ENCODE measurements around the gene CDCA8.
"Not testable (repeated sequence)": the region's sequence is repeated elsewhere in the genome, so short reads cannot be mapped to it uniquely, and the experiment has no call there.

Gene CDCA8

DNA sequence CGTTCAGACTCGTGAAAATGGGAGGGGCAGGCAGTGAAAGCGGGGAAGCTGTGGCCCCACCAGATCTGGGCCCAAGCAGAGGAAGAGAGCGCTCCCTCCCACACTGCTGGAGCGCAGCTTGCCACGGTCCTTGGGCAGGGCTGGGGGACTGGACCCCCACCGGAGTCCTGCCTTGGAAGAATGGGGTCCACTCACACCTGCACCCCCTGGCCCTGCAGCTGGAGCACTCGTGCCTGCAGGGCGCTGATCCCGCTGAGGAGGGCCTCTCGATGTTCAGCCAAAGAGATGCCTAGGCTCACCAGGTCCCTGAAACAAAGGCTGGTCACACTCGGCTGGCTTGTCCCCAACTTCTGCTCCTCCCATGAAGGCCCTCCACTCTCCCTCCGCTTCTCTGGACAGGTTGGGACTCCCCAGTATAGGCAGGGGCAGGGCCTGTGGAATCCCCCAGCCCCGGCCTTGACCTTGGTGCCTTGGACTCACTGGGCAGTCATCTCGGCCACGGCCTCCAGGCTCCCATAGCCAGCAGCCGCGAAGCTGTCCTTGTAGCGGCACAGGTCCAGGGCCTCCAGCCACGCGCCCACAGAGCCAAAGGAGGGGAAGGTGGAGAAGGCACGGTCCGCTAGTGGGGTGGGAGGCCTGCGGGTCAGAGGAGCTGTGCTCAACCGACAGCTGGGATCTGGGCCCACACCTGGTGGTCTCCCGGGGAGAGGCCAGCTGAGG is 26.0 kb downstream of the CDCA8 start:
- DNase-seq = no peak

DNA sequence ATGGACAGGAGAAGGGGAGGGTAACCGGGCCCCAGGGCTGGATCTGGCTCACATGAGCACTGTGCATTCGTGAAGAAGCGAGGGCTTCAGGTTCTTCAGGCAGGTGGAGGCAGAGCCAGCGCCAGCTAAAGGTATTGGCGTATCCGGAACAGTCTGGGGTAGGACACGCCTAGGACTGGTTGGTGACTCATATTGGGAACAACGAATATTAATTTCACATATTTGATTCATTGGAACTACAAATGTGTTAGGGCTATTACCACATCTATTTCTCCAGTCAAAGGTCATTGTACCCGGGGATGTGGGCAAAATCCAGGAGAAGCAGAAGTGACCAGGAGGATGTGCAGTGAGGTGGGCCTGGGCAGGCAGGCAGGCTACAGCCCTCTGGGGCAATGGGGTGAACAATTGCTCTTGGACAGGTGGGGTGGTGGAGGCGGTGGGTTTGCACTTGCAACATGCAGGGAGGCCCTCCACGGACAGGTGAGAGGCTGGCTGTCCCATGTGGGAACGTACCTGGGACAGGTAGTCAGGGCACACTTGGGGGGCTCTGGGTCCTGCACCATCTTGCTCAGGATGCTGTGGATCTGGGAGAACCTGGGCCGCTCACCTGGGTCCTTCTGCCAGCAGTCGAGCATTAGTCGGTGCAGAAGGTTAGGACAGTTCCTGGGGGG is 26.7 kb downstream of the CDCA8 start:
- no peak for DNase-seq

DNA sequence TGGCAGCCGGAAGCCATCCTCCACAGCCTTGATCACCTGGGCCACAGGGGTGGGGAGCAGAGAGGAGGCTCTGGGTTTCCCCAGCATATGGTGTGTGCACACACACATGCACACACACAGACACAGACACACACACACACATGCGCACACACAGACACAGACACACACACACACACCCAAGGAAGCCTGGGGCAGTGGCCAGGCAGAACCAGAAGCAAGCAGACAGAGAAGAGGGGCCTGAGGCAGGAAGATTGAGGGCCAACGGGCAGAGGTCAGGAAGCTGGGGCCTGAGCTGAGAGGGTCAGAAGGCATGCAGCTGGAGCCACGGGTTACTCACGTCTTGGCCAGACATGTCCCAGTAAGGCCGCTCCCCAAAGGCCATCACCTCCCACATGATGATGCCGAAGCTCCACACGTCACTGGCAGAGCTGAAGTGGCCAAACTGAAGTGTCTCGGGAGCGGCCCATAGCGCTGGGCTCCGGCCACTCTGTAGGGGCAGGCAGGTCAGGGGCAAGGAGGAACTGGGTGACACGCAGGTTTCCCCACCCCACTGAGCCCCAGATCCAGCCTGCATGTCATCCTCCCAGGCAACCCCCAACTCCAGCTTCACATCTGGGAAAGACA is 27.4 kb downstream of the CDCA8 start:
- DNase-seq = no peak

DNA sequence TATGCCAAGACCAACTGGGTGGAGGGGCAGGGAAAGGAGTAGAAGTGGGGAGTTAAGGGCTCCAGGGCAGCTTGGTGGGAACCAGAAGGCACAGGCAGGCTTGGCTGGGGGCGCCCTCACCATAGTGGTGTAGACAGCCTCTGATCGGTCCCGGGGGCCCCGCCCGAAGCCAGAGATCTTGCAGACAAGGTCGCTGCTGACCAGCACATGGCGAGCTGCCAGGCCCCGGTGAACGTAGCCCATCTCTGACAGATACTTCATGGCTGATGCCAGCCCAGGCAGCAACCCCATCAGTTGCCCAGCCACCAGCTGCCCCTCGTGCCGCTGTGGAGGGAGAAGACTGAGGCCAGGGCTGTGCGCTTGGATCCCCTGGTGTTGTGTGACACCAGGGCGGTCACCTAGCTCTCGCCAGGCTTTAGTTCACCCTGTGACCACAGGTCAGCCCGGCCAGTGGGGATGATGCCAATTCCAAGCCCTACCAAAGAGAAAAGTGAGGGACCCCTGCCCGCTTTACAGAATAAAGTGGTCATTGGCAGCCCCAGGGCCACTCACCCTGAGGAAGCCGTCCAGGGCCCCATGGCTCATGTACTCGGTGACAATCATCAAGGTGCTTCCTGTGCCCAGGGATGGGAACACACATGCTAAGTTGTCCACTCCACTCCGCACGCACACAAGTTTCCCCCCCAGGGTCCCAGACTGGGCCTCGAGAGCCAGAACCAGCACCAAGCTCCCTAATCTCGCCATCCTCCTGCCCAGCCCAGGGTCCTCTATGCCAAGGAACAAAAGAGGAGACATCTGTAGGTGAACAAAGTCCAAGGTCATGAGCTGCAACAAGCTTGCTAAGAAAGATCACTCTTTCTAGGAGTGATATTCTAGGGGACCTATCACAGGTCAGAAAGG is 28.2 kb downstream of the CDCA8 start:
- no peak for DNase-seq

DNA sequence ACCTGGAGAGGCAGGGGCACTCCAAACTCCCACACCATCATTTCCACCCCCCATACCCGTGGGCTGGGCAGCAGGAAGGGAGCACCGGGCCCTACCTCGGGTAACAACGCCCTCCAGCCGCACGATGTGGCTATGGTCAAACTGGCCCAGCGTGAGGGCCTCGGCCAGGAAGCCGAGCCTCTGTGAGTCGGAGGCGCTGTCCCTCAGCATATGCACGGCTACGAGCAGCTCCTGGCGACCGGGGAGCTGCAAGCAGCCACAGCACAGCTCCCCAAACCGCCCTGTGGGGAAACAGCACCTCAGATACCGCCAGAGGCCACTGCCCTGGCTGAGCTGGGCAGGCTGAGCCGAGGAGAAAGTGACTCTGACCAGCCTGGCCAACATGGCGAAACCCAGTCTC is 29.2 kb downstream of the CDCA8 start:
- no peak for DNase-seq

DNA sequence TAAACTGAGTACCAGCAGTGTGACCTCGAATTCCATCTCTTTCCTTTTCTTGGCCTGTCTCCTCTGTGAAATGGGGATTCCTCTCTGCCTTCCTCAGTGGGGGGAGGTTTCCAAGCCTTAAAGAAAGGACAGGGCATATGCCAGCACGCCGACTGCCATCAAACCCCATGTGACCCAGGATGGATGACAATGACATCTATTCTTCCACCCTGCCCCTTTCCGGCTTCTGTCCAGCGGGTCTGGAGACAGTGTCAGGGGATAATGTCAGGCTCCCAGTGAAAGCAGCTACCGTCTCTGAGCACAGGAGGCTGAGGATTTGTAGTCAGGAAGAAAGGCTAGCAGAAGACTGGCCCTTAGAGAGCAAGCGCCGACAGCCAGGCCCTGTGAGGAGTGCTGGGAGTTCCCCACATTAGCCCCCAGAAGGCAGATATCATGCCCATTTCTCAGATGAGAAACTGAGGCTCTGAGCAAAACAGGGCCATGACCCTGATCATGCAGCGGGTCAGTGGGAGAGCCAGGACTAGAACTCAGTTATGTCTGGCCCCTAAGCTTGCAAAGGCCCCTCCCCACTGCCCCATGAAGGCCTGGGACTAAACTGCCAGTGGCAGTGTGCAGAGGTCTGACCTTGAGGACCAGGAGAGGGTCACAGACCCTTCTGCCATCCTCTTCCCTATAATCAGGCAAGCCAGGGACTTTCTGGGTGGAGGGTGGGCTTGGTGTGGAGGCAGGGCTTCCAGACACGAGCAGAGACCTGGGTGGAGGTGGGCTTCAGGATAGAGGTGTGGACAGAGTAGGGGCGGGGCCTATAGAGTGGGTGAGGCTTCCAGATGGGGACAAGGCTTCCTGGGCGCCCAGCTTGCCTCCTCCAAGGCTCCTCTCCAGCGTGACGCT is 30.1 kb downstream of the CDCA8 start:
- no peak for DNase-seq

DNA sequence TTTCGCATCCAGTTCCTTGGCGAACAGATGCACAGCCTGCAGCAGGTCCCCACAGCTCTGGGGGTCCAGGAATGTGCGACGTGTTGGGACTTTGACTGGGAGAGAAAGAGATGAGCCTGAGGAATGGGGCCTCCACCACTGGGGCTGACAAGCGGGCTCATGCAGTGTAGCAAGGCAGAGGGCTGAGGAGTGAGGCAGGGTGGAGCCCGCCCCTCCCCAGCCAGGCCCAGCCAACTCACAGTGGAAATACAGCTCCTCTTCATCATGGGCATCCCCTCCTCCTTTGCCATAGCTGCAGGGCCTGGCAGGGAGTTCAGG is 30.7 kb downstream of the CDCA8 start:
- DNase-seq = no peak

DNA sequence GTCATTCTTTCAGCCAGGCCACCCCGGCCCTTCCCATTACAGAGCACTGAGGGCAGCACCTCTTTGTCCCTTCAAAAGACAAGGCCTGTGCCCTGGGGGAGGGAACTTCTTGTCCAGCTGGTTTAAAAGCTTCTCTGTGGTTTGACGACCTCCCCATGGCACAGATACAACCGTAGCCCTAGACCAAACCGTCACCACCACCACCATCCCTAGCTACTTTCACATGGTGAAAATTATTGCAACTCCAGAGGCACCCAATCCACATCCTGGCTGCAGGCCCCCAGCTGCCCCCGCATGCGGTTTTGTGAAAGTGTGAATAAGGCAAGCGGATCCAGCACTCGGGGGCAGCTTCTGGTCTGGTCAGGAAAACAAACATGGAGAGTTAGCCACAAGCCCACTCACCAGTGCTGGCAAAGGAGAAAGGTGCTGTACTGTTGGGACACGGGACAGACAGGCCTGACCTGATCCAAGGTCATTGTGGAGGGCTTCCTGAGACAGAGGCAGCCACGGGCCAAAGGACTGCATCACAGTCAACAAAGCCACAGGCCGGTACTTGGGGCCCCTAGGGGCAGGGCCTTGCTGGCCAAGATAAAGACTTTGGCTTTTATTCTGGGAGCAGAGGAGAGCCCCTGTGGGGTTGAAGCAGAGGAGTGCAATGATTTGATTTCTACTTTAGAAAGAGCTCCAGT is 31.2 kb downstream of the CDCA8 start:
- no peak for DNase-seq

DNA sequence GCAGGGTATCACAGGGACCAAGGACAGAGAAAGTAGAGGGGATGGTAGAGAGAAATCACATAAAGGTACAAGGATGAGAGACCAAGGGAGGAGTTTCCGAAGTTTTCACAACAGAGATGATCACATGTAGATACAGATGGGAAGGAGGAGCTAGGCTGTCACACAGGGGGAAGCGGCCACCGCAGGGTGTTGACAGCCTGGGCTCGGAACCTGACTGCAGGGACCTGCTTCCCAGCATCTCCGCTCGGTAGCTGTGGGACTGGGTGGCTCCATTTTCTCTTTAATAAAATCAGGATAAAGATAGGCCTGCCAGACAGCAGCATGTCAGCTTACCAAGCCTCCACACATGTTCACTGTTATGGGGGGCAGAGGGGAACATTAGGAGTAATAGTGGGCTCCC is 32.3 kb downstream of the CDCA8 start:
- no peak for DNase-seq

DNA sequence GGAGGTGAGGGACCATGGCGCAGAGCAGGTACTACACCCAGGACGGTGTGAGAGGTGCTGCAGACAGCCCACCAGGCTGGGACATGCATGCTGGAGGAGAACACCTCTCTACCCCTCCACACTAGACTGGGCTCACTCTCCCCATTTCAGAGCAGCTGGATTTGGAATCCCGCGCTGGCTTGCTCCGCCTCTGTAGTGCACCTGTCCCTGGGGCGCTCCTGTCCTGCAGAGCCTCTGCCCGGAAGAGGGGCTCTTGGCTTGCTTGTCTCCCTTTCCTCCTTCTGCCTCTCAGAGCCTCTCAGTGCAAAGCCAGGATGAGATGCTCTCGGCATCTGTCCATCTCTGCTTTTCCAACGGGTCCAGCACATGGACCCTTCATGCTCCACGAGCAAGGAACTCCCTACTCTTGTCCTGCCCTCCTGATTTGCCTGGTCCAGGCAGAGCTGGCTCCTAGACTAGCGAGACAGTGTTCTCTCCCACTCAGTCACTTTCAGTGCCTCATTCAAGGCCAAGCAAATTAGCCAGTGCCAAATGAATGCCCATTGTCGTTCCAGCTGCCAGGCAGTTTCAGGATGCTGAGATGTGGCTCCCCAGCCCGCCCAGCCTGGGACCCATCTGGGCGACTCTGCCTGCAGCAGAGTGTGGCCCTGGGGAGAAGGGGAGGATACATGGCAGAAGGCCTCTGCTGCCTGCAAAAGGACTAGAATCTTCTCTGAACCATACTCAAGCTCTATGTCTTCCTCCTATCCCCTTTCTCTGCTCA is 33.7 kb downstream of the CDCA8 start:
- DNase-seq = no peak

DNA sequence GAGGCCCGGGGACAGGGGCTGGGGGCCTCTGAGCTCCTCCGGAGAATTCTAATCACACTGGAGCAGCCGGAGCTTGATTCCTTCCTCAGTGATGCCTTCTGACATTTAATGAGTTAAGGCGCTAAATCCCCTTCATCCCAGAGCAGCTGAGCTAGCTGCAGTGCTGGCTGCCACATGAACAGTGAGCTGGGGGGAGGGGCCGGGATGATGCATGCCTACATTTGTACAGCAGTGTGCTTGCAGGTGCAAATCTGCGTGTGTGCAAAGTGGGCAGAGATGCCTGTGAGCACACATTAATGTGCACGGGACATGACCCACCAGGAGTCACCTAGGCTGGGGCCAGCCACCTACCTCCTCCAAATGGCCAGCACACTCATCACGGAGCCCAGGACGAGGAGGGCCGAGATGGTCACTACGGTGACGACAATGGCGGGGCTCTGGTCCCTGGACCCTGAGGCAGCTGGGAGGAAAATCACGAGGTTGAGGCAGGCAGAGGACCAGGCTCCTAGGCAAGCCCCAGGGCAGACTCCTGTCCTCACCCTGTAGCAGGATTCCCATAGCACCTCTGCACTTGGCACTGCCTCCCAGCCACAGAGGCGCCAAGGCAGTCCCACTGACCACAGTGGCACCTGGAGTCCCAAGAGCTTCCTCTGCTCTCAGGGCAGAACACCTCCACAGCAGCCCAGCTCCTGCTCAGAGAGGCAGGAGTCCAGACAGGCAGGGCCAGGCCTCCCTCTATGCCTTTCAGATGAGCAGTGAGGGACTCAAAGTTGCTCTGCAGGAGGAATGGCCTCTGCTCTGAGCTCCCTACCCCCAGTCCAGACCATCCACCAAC is 34.7 kb downstream of the CDCA8 start:
- DNase-seq = no peak

DNA sequence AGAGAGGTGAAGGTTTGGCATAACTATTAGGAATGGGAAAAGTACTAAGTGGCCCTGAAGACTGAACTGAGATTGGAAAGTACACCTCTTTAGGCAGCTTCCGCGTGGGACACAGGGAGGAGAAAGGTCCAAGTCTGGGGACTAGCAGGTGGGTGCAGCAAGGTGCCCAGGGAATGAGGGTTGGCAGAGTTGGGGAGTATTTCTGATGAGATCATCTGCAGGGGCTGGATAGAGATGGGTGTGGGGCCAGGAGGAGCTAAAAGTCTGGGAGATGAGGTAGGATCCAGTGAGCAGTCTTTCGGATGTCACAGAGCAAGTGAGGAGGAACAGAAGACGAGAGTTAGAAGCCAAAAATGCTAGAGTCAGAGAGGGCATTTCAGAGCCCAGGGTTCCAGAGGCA is 36.1 kb downstream of the CDCA8 start:
- DNase-seq = no peak

DNA sequence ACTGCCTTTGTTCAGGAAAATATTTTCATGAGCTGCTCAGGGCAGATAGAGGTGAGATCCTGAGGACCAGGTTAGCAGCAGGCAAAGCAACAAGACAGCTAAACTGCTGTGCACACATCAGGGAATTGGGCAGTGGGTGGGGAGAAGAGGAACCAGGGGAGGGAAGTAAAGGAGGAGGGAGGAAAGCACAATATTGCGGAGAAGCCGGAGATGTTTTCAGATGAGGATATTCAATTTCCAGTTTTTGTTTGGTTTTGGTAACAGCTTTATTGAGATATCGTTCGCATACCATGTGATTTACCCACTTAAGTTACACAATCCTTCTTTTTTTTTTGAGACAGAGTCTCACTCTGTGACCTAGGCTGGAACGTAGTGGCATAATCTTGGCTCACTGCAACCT is 38.1 kb downstream of the CDCA8 start:
- DNase-seq = no peak

DNA sequence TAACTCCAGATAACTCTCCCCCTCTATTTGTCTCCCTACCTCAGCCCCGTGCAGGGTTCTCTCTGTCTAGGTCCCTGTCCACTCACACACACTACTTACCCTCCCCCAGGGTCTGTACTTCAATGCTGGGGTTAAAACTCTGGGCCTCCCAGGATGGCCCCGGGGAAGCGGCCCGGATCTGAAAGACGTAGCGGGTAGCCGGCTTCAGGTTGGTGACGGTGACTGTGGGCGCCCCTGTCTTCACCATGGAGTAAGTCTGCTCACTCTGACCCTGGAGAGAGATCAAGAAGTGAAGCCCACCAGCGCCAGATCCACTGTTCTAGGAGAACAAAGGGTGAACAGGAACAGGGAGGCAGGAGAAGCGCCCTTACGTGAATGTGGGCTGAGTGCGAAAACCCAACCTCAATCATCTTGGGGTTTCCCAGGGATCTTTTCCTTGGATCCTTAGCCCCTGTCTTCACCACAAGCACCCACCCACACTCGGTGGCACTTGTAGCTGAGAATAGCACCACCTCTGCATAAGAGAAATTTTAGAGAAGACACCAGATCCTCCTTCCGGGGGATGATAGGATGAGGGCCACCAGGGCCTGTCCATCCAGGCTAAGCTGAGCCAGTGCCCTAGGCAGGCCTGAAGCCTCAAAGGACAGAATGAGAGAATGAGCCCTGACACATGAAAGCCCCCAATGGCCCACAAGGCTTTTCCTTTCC is 39.1 kb downstream of the CDCA8 start:
- no peak for DNase-seq

DNA sequence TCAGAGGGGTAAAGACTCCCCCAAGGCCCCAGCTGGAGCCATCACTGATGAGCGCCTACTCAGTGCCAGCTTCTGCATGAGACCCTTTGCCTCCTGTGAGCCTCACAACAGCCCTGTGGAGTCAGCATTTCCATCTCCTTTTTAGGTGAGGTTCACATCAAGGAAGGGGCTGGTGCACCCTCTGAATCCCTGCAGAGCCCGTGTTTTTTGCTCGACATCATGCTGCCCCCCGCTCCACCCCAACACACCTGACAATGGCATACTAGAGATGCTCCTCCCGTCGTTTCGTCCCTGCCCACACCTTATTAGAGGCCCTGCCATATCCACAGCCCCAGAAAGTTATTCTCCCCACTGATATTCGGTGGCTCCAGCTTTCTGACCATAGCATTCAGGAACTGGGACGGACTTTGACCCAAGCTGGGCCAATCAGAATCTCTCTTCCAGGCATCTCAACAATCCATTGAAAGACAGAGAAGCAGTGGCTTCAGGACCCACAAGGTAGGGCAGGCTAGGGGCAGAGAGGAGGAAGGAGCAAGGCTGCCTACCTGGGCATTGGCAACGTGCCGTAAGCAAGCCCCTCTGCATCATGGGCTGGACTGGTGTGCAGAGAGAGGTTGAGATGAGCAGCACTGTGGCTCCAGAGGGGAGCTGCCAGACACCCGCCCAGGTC is 39.9 kb downstream of the CDCA8 start:
- no peak for DNase-seq

DNA sequence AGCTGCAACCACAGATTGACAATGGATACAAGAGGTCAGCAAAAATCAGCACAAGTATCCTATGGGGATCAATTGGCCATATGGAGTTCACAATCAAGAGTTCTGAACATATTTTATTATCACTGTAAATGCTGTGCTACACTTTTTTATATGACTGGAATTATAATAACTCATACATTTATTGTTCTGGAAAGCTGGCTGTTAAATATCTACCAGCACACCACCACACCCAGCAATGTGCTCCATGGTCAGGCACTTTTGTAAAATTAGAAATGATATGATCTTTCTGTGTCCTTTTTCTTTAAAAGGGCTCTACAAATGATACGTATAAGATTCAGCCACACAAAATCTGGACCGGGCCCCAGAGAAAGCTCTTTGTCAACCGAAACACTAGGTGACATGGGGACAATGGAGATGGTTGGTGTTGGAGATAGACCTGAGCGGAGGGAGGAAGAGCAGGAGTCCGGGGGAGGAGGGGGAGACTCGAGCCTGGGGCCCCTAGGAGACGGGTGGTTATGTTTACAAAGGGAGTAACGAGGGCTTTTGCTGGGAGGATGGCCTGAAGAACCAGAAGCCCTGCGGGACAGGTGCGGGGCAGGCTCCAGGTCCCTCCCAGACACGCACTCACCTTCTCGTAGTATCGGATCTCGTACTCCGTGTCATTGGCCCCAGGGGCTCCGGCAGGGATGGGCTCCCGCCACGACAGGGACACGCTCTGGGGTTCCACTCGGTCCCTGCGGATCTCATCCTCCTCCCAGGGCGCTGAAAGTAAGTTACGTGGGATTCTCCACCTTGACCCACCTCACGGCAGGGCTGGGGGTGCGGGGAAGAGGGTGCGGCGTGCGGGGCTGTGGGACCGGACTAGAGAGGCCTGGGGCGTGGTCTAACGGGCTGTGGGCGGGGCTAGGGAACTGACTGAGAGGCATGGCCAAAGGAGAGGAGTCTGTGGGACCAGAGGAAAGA is 42.6 kb downstream of the CDCA8 start:
- DNase-seq = peak; percentile 17 to 40

DNA sequence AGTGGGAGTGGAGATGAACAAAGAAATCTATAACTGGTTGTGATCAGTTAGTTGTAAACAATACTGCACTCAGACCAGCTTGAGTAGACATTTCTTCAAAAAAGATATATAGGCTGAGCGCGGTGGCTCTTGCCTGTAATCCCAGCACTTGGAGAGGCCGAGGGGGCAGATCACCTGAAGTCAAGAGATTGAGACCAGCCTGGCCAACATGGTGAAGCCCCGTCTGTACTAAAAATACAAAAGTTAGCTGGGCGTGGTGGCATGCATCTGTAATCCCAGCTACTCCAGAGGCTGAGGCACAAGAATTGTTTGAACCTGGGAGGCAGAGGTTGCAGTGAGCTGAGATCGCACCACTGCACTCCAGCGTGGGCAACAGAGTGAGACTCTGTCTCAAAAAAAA is 45.7 kb downstream of the CDCA8 start:
- DNase-seq = not testable (repeated sequence)

DNA sequence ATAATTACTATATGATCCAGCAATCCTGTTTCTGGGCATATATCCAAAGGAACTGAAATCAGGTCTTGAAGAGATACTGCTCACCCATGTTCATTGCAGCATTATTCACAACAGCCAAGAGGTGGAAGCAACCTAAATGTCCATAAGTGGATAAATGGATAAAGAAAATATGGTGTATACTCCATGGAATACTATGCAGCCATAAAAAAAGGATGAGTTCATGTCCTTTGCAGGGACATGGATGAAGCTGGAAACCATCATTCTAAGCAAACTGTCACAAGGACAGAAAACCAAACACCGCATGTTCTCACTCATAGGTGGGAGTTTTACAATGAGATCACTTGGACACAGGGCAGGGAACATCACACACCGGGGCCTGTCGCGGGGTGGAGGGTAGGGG is 46.3 kb downstream of the CDCA8 start:
- not testable (repeated sequence) for DNase-seq
